ENCODE measurements around the gene PIM2.
"Not testable (repeated sequence)": the region's sequence is repeated elsewhere in the genome, so short reads cannot be mapped to it uniquely, and the experiment has no call there.

Gene PIM2

GRCh38 chrX:48904180-48904579 lies 14.6 kb downstream of the PIM2 start:
- DNase-seq = no peak

- no peak for DNase-seq
Observed at GRCh38 chrX:48903290-48903689, 15.5 kb downstream of the PIM2 start.

GRCh38 chrX:48902776-48903175 lies 16.0 kb downstream of the PIM2 start:
- DNase-seq = no peak

- DNase-seq = no peak
Observed at GRCh38 chrX:48902135-48902534, 16.7 kb downstream of the PIM2 start.

- DNase-seq = no peak
Observed at GRCh38 chrX:48901069-48901468, 17.8 kb downstream of the PIM2 start.

- DNase-seq = no peak
Observed at GRCh38 chrX:48899078-48899410, 19.8 kb downstream of the PIM2 start.

- peak; percentile 67 to 76 for DNase-seq
Observed at GRCh38 chrX:48897625-48898306, 21.1 kb downstream of the PIM2 start, which contains the start of the genes PQBP1 and TIMM17B. PQBP1 (plus strand) TSS chrX:48897930; CDS start chrX:48898510, 580 bp downstream. TIMM17B (minus strand) TSS chrX:48897768; CDS start chrX:48897749, 19 bp downstream.

GRCh38 chrX:48897157-48897624 lies 21.6 kb downstream of the PIM2 start:
- peak; percentile 10 to 43 for DNase-seq

GRCh38 chrX:48896611-48897011 lies 22.2 kb downstream of the PIM2 start:
- DNase-seq = no peak

GRCh38 chrX:48894891-48895290 lies 23.9 kb downstream of the PIM2 start:
- DNase-seq = no peak

GRCh38 chrX:48893556-48894348 lies 25.1 kb downstream of the PIM2 start:
- no peak for DNase-seq

- no peak for DNase-seq
Observed at GRCh38 chrX:48892896-48893295, 25.9 kb downstream of the PIM2 start.

- peak; percentile 41 to 69 for DNase-seq
Observed at GRCh38 chrX:48891402-48892288, 27.2 kb downstream of the PIM2 start.

GRCh38 chrX:48890934-48891401 lies 27.9 kb downstream of the PIM2 start:
- no peak for DNase-seq

- DNase-seq = no peak
Observed at GRCh38 chrX:48890296-48890925, 28.4 kb downstream of the PIM2 start.

GRCh38 chrX:48886586-48886985 lies 32.2 kb downstream of the PIM2 start:
- DNase-seq = not testable (repeated sequence)

GRCh38 chrX:48883729-48884128 lies 35.1 kb downstream of the PIM2 start:
- DNase-seq = no peak

GRCh38 chrX:48876944-48877343 lies 41.9 kb downstream of the PIM2 start:
- not testable (repeated sequence) for DNase-seq

- DNase-seq = not testable (repeated sequence)
Observed at GRCh38 chrX:48872017-48872416, 46.8 kb downstream of the PIM2 start.

GRCh38 chrX:48864210-48864609 lies 54.6 kb downstream of the PIM2 start:
- no peak for DNase-seq

Data from bone marrow (tissue), 2 donors.